Activated CD8-positive, alpha-beta memory T cell treated with anti-CD3 and anti-CD28 coated beads for 4 hours (primary cell): ENCODE measurements around the gene HOXD10.

ENCODE experiments used
- DNase-seq, 2 donors: peaks; one replicate each; pipeline ENCODE4 v3.0.0-alpha.2; 2020; ENCODE audit warnings: low read depth in 2 of 2

The HOXD10 gene

DNA sequence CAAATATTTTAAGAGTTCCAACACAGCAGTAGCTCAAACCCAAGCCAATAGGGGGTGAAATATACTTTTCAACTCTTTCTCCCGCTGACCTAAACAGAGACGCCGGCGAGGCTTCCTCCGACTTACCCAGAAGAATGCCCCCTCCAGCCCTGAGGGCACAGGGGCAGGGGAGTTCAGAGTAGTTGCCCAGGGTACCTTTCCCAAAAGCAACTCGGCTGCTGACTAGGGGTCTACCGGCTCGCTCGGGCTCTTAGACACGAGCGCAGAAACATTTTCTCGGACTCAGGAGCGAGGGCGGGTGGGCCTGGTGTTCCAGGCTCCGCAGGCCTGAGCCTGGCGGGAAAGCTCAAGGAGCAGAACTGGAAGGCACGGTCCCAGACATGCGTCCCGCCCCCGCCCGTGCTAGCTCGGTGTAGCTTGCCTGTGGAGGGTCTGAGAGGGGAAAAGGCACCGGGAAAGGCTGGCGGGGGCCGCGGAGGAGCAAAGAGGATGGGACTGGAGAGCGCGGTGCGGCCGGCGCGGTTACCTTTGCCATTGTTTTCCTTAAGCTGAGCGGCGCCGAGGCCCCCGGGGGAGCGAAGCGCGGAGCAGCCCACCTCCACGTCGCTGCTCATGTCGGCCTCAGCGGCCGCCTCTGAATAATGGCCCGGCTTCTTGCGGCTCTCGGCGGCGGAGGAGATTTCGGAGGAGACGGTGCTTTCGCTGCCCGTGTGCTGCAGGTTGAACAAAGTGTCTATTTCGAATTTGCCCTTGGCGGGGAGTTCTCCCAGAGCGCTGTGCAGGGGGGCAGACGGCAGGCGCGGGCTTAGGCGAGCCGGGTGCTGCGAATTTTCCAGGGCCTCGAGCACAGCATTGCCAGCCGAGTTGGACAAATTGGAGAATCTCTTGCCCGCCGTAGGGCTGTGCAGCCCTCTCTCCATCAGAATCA, 33.5 kb upstream of the HOXD10 start:
- DNase-seq = no peak

DNA sequence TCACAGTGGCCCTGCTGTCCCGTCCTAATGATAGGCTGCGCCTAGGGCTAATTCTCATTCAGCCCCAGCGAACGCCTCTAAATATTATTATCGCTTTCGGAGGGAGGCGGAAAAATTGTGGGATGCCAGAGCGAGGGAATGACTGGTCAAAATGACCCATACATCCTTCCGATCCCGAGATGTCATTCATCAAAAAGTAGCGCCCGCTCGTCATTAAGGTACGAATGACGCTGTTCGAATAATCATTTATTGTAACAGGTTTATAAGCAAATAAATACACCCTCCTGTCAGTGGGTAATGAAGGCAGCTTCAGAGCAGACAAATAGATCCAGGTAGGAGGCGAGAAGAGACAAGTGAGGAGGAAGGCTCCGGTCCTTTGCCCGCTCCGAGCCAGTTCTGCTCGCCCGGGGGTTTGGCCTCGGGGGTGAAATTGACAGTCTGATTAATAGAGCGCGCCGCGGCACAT, 32.7 kb upstream of the HOXD10 start, which contains the start of gene EVX2:
Gene EVX2, minus strand, starts transcription at position 167 of the 466 bp plus-strand sequence. CDS start 186 bp downstream, outside the sequence.
- DNase-seq = no peak

DNA sequence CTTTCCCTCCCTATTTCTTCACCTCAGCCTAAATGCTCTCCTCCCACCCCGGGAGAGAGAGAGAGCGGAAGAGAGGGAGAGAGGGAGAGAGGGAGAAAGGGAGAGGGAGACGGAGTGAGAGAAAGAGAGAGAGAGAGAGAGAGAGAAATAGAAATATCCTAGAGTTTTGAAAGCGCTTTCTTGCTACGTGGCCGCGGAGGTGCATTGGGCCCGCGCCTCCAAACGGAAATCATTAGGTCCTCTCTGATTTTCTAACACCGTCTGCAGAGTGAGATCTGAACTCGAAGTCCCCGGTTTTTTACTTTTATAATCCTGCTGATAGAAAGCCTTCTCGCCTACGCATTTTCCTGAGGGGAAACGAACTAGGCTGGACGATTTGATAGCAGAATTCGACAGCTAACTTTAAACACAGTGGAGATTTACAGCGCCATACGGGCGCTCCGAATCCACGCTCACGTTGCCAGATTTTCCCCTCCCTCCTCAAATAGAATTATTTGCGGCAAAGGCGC, 31.9 kb upstream of the HOXD10 start:
- no peak for DNase-seq

DNA sequence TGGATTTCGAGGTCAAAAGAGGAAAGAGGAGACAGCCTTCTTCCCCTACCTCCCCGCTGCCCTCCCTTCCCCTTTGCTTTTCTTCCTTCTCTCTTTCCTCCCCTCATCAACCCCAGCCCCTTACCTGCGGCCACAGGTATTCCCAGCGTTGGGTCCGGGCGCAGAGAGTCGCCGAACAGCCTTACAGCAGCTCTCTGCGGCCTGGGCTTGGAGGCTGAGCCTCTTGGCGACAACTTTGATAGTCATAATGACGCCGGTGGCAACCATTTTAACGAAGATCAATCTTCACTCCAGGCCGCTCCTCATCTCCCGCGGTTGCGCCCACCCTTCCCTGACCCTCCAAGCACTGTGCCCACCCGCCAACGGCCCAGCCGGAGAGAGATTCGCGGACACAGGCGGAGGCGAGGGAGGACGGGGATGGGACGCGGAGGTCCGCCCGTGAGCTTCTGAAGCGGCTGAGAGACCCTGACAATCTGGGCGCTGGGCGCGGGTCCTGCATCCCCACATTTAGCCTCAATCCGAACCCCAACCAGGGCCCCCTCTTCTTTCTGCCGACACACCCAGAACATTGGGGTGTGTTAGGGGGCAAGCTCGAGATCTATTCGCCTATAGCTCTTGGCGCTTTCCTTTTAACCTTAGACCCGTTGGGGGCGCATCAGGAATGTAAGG, 31.3 kb upstream of the HOXD10 start:
- DNase-seq = no peak

- DNase-seq = no peak
Measured at GRCh38 chr2:176085861-176086771, 30.5 kb upstream of the HOXD10 start.

DNA sequence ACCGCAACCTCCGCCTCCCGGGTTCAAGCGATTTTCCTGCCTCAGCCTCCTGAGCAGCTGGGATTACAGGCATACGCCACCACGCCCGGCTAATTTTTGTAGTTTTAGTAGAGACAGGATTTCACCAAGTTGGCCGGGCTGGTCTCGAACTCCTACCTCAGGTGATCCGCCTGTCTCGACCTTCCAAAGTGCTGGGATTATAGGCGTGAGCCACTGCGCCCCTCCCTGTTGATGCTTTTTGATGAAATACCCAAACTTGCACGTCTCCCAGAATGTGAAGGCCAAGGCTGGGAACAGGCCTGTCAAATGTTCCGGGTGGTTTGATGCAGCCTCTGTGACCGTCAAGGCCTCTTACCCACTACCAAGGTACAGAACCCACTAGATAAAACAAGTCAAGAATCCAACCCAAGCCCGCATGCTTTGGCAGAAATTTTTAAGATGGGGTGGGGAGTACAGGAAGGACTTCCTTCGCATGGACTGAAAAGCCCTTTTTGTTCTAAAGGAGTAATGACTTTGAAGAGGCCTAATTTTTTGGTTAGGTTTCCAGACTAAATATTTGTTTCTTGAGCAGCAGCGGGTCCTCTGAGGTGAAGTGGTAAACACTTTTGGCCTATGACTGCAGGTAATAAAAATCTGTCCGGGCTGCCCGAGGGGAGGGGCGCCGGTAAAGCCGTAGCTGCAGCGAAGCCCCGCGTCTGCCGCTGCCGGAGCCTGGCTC, 29.1 kb upstream of the HOXD10 start:
- no peak for DNase-seq

- DNase-seq = no peak
Measured at GRCh38 chr2:176088048-176088936, 28.3 kb upstream of the HOXD10 start.

GRCh38 chr2:176088937-176089842, 27.4 kb upstream of the HOXD10 start:
- DNase-seq = no peak

DNA sequence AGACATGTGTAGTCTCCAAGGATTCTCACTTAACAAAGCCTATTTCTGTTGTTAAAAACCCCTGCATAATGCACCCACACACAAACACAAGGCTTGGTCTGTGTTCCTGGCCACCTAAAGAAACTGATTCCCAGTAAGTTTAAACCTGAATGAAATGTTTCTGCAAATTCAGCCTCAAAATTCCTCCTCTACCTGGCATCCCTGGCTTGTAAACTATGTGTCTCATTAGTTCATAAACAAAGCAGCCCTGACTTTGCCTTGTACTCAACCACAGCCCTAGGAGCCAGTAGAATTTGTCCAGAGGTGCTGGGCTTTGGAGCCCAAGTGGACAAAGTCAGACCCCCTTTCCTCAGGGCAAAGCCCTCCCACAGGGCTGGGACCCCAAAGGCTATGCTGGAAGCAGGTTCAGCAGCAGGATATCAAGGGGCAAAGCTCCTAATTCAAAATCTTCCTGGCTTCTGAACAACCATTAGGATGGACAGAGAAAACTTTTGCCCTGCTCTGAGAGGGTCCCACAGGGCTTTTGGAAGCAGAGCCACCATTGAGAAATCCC, 26.7 kb upstream of the HOXD10 start:
- no peak for DNase-seq

GRCh38 chr2:176090862-176091261, 25.7 kb upstream of the HOXD10 start:
- DNase-seq = no peak

GRCh38 chr2:176091329-176092258, 25.0 kb upstream of the HOXD10 start:
- no peak for DNase-seq

GRCh38 chr2:176092270-176093144, 24.1 kb upstream of the HOXD10 start, which contains the start of gene HOXD13:
Gene HOXD13 (plus strand): TSS chr2:176092721. CDS start chr2:176092891, 170 bp downstream.
- no peak for DNase-seq

- DNase-seq = no peak
Measured at GRCh38 chr2:176093145-176093897, 23.3 kb upstream of the HOXD10 start.

- DNase-seq = no peak
Measured at GRCh38 chr2:176093898-176094249, 22.7 kb upstream of the HOXD10 start.

DNA sequence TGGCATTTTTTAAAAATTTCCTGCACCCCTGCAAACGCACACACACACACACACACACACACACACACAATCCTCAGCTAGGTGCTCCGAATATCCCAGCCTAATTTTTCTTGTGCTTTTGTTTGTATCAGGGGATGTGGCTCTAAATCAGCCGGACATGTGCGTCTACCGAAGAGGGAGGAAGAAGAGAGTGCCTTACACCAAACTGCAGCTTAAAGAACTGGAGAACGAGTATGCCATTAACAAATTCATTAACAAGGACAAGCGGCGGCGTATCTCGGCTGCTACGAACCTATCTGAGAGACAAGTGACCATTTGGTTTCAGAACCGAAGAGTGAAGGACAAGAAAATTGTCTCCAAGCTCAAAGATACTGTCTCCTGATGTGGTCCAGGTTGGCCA, 22.2 kb upstream of the HOXD10 start:
- no peak for DNase-seq

- DNase-seq = no peak
Measured at GRCh38 chr2:176095421-176095820, 21.2 kb upstream of the HOXD10 start.
